Stimulated activated CD4-positive, alpha-beta T cell treated with anti-CD3 and anti-CD28 coated beads, Interleukin-2, amount 100 ng/mL, for 48 hours (primary cell): ENCODE measurements around the gene OAF.
"Not testable (repeated sequence)": the region's sequence is repeated elsewhere in the genome, so short reads cannot be mapped to it uniquely, and the experiment has no call there.

ENCODE experiments used
- DNase-seq, 2 donors: peaks; one replicate each; pipeline ENCODE4 v3.0.0-alpha.2; 2020

The OAF gene

GRCh38 chr11:120210626-120211521, at the start of gene OAF:
Gene OAF (plus strand): TSS chr11:120211032. CDS start chr11:120211280, 248 bp downstream.
- DNase-seq, result peak; percentile 24 to 37

DNA sequence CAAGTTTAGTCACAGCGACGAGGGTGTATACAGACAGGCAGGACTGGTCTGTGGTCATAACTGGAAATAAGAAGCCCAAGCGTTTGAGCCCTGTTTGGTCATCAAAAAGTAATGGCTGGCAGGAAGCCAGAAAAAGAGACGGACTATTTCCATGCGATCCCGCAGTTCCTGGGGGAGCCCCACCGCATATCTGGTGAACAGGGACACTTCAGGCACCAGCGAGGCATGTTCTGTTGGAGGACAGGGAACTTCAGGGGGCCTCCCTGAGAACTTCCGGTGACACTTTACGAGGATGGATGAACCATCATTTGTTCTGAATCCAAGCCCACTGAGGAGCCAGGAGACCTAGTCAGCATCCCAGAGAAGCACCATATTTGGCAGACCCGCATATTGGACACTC, 43.2 kb upstream of the OAF start:
- no peak for DNase-seq

GRCh38 chr11:120168108-120168959, 42.5 kb upstream of the OAF start:
- DNase-seq, result no peak

DNA sequence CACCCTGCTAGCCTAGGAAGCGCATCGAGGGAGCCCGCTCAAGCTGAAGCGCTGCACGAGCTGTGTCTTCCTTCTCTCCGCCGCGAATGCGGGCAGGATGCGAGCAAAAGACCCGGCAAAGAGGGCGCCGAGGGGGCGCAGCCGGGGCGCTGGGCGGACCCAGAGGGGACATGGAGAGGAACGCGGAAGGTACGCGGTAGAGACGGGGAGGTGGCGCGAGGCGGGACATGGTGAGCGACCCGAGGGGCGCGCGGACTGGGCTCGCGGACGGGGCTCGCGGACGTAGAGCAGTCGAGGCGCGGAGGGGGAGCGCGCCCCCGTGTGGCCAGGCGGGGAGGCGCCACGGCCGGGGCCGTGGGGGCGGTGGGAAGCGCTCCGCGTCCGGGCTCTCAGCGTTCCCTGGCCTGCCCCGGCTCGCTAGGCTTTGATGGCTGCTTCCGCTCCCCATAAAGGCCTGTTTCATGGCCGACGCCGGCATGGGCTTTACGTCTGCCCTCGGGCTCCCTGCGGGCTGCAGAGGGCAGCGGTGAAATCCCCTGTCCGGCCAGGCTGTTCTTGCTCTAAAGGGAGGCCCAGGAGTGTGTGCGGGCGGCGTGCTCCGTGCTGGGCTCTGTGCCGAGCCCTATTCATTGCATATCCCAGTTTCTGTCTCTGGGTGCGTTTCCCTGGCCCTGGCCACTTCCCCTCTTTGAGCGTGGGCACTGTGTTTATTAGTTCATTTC, 41.7 kb upstream of the OAF start:
- peak; percentile 67 to 71 for DNase-seq

GRCh38 chr11:120169981-120170698, 40.7 kb upstream of the OAF start:
- DNase-seq, result no peak

- no peak for DNase-seq
Observed at GRCh38 chr11:120170741-120171261, 40.0 kb upstream of the OAF start.

DNA sequence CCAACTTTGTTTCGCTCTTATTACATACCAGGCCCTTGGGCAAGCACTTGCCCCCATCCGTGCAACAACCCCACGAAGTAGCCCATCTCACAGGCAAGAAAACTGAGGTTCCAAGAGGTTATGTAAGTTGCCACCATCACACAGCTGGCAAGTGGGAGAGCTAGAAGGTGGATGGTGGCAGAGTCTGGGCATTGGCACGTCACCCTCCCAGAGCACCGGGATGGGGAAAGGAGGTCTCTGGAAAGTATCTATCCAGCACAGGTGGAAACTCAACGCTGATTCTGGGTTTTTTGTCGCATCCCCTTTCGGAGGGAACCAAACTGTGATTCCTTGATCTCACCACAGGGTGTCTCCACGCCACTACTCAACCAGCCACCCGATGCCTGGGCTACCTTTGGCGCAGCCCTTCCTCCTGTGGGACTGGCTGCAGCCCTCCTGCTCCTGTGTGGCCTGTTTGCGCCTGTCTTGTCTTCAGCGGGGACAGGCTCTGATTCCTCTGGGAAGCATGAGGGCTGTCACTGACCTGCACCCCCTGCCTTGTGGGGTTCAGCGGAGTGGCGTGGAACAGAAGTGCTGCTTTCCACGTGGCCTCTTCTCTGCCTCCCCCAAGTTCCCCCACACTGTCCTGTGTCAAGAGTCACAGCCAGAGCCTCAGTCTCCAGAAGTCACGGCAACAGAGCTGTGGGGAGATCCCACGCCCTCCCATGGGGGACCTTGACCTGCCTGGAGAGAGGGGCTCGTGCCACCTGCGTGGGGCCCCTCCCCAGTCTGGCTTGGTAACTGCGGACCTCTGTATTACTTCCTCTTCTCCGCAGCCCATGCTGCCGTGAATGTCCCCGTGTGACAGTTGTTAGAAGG, 38.5 kb upstream of the OAF start:
- DNase-seq, result peak; percentile 37 to 48

DNA sequence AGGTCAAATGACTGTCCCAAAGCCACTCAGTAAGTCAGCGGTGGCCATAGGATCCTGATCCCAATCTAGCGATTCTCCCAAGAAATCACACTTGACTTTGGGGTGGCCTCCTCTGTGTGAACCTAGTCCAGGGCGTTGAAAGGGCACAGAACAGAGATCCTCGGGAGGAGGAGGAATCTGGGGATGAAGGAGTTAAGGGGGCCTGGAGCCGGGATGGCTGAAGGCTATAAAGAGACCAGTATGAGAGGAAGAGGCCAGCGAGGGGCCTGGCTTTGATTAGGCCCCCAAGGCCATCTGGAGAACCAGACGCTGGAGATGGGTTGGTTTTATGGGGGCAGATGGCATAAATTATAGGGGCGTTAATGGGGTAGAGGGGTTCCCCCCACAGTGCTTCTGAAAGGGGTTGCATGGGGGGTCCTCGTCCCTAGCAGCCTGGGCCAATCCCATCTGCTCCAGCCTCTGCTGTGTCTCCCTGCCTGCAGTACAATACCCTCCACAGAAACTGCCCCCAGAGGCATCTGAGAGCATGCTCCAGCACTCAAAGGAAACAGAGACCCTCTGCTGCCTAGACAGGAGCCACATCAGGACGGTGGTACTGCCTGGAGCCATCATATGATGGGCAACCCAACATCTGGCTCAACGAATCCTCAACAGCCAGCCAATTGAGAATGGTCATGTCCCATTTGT, 37.7 kb upstream of the OAF start:
- no peak for DNase-seq

GRCh38 chr11:120173807-120174206, 37.0 kb upstream of the OAF start:
- DNase-seq, result no peak

- no peak for DNase-seq
Observed at GRCh38 chr11:120174866-120175265, 36.0 kb upstream of the OAF start.

DNA sequence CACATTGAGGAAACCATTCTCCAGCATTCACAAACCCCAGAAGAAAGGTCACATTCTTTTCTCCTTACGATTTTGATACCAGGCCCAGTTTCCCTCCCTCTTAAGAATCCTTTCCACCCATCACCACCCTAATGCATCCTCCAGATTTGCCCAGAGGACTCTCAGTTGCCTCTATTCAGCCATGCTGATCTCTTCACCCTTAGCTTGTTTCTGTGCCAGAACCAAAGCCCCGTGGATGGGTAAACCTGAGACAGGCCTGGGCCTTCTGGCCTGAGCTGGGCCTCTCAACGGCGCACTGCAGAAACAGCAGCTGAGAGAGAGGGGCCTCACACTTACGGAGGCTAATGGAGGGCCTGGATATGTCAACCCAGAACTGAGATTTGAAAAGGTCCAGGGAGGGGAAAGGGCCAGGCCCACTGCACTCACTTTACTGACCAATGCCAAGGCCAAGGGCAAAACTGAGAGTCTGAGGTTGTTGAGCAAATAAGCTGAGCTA, 32.2 kb upstream of the OAF start:
- no peak for DNase-seq

DNA sequence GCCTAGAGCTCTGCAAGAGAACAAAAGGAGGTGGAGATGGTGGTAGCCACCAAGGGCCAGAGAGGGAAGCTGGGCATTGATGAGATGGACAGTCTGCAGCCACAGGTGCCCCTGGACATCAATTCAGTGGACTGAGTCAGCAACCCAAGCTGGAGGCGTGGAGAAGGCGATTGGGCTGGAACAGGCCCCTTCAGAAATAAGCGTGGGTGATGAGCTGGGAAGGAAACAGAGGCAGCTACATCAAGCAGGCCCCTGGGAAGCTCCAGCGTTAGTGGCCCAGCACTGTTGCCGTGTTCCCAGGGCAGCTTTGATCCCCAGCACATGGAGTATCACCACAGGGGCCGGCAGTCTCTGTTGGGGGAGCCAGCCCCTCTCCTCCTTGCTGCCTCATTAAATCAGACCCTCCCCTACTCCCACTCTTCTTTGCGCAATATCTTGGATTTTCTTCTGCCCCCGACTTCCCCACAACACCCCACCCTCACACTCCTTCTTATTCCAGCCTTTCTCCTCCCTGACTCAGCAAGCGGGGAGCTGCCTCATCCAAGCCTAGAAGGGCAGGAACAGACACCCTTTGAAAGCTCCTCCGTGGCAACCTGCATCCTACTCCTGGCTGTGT, 31.7 kb upstream of the OAF start:
- DNase-seq, result no peak

- not testable (repeated sequence) for DNase-seq
Observed at GRCh38 chr11:120180063-120180462, 30.8 kb upstream of the OAF start.

- no peak for DNase-seq
Observed at GRCh38 chr11:120180551-120181232, 30.1 kb upstream of the OAF start.

DNA sequence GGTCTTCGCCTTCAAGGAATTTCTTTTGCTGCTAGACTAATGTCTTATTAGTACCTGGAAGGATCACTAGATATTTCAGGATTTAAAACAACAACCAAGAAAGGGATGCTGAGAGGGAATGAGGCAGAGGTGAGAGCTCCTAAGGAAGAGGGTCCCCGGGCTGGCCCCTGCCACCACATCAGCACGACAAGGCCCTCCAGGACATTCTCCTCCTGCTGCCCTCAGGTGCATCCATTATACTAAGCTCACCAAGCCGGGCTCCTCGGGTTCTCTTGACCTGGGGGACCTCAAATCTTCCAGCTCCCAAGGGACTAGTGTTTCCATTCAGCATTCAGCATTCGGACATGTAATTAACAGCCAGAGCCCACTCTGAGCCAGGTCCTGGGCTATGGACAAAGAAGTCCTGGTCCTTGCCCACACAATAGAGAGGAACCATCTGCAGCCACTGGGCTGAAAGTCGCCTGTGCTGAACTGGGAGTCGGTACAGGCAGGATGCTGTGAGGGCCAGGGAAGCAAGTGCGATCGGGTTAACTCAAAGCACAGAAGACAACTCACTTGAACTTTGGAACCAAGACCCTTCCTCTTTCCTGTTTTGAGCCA, 29.4 kb upstream of the OAF start:
- no peak for DNase-seq

DNA sequence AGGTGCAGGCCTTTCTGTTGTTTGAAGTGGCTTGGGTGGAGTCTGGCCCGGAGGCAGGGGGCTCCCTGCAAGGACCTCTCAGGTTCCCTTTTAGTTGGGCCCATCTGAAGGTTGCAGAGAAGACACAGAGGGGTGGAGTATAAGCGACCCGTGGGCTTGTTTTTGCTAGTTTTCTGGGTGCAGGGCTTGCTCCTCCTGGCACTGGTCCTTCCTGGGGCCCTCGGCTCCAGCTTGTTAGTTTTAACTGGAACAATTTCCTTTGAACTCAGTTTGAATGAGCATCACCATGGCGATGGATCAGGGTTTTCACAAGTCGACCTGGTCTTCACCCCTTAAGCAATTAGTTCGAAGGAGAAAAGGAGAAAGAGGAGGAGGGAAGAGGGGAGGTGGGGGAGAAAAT, 28.5 kb upstream of the OAF start:
- DNase-seq, result no peak

- DNase-seq, result no peak
Observed at GRCh38 chr11:120182790-120183491, 27.9 kb upstream of the OAF start.

GRCh38 chr11:120183701-120184141, 27.1 kb upstream of the OAF start:
- no peak for DNase-seq
